SJCRH30 (cell line): ENCODE data around the gene IFITM2. TPM values are rescaled to one million over a fixed set of nuclear protein-coding genes. Genes with fewer than 3 reads are reported as not detected.

ENCODE experiments used
- DNase-seq, 2 experiments: peaks; one replicate each; pipeline ENCODE4 v3.0.0-alpha.2; 2015 to 2020
- H3K27ac ChIP-seq: fragments of 250-450 bp; sonication (Bioruptor Pico); 2 replicates; pipeline ENCODE4 v1.5.1; 2020; ENCODE audit warnings: mild to moderate bottlenecking, moderate library complexity
- H3K27me3 ChIP-seq: fragments of 250-450 bp; sonication (Bioruptor Pico); 2 replicates; pipeline ENCODE4 v1.5.1; 2020; ENCODE audit warnings: mild to moderate bottlenecking, moderate library complexity
- H3K36me3 ChIP-seq: fragments of 250-450 bp; sonication (Bioruptor Pico); 2 replicates; pipeline ENCODE4 v1.5.1; 2020; ENCODE audit warnings: mild to moderate bottlenecking, moderate library complexity
- H3K4me1 ChIP-seq: fragments of 250-450 bp; sonication (Bioruptor Pico); 2 replicates; pipeline ENCODE4 v1.5.1; 2020; ENCODE audit warnings: mild to moderate bottlenecking, moderate library complexity
- H3K4me3 ChIP-seq: fragments of 250-450 bp; sonication (Bioruptor Pico); 2 replicates; pipeline ENCODE4 v1.5.1; 2020; ENCODE audit warnings: mild to moderate bottlenecking, moderate library complexity
- H3K9me3 ChIP-seq: fragments of 250-450 bp; sonication (Bioruptor Pico); replicated peaks from 2 replicates; pipeline ENCODE4 v1.5.1; 2020; ENCODE audit warnings: mild to moderate bottlenecking, moderate library complexity
- total RNA-seq: library from RNA; depleted of rRNA; stranded (reverse); fragments of >200 nt; shearing (Covaris generic); gene quantifications from 2 replicates; pipeline ENCODE4 v1.2.3, GENCODE V29; 2014

Gene IFITM2
- total RNA-seq, 1 experiment from 2014 or later: 38.4 TPM

- Histone ChIP-seq H3K9me3 (no peaks in the 10 kb centered on the region), H3K27ac (no peak overlapping the region), H3K36me3 (no peaks in the 10 kb centered on the region), H3K4me3 (no peak overlapping the region), H3K4me1 (peaks cover 8% of the 10 kb centered on the region; the same call in 1 of the 2 replicates), H3K27me3 (no peaks in the 10 kb centered on the region)
- DNase-seq: no peak
Observed at GRCh38 chr11:294780-295179, 12.8 kb upstream of the IFITM2 start.

- peaks cover 14% of the 10 kb centered on the region; the same call in 1 of the 2 replicates for H3K4me1 ChIP-seq
- H3K36me3 ChIP-seq: no peaks in the 10 kb centered on the region
- no peak overlapping the region for H3K27ac ChIP-seq
- H3K4me3 ChIP-seq: no peak overlapping the region
- no peaks in the 10 kb centered on the region for H3K9me3 ChIP-seq
- DNase-seq: no peak
- no peaks in the 10 kb centered on the region for H3K27me3 ChIP-seq
Observed at GRCh38 chr11:295351-296170, 12.1 kb upstream of the IFITM2 start.

GRCh38 chr11:296171-297050 is 11.2 kb upstream of the IFITM2 start:
- no peaks in the 10 kb centered on the region for H3K27me3 ChIP-seq
- peaks cover 14% of the 10 kb centered on the region; the same call in 1 of the 2 replicates for H3K4me1 ChIP-seq
- H3K36me3 ChIP-seq: no peaks in the 10 kb centered on the region
- no peak for DNase-seq
- H3K9me3 ChIP-seq: no peaks in the 10 kb centered on the region
- no peak overlapping the region for H3K27ac ChIP-seq
- H3K4me3 ChIP-seq: no peak overlapping the region

- no peaks in the 10 kb centered on the region for H3K27me3 ChIP-seq
- no peak overlapping the region for H3K27ac ChIP-seq
- H3K9me3 ChIP-seq: no peaks in the 10 kb centered on the region
- no peak for DNase-seq
- peaks cover 14% of the 10 kb centered on the region; the same call in 1 of the 2 replicates for H3K4me1 ChIP-seq
- no peaks in the 10 kb centered on the region for H3K36me3 ChIP-seq
- no peak overlapping the region for H3K4me3 ChIP-seq
Observed at GRCh38 chr11:297051-297585, 10.5 kb upstream of the IFITM2 start.

- H3K4me1 ChIP-seq: peaks cover 14% of the 10 kb centered on the region; the same call in 1 of the 2 replicates
- H3K9me3 ChIP-seq: no peaks in the 10 kb centered on the region
- H3K27ac ChIP-seq: no peak overlapping the region
- H3K4me3 ChIP-seq: no peak overlapping the region
- no peaks in the 10 kb centered on the region for H3K36me3 ChIP-seq
- no peaks in the 10 kb centered on the region for H3K27me3 ChIP-seq
- peak; percentile 40 to 45 for DNase-seq
Observed at GRCh38 chr11:297586-298405, 9.8 kb upstream of the IFITM2 start.

- H3K27me3 ChIP-seq: no peaks in the 10 kb centered on the region
- no peak overlapping the region for H3K27ac ChIP-seq
- no peak overlapping the region for H3K4me3 ChIP-seq
- no peaks in the 10 kb centered on the region for H3K9me3 ChIP-seq
- no peaks in the 10 kb centered on the region for H3K36me3 ChIP-seq
- peaks cover 14% of the 10 kb centered on the region; the same call in 1 of the 2 replicates for H3K4me1 ChIP-seq
- no peak for DNase-seq
Observed at GRCh38 chr11:298406-299065, 9.1 kb upstream of the IFITM2 start.

GRCh38 chr11:299081-299891 is 8.3 kb upstream of the IFITM2 start, which contains the start of gene IFITM5:
Gene IFITM5 (minus strand): TSS chr11:299526. CDS start chr11:299490, 36 bp downstream.
- Histone ChIP-seq H3K9me3 (no peaks in the 10 kb centered on the region), H3K4me1 (peaks cover 14% of the 10 kb centered on the region; the same call in 1 of the 2 replicates), H3K36me3 (no peaks in the 10 kb centered on the region), H3K27ac (no peak within 1 kb of the TSS), H3K27me3 (no peaks in the 10 kb centered on the region), H3K4me3 (no peak within 1 kb of the TSS)
- no peak for DNase-seq

GRCh38 chr11:299951-300735 is 7.5 kb upstream of the IFITM2 start:
- Histone ChIP-seq H3K4me1 (peaks cover 14% of the 10 kb centered on the region; the same call in 1 of the 2 replicates), H3K27ac (no peak overlapping the region), H3K27me3 (no peaks in the 10 kb centered on the region), H3K9me3 (no peaks in the 10 kb centered on the region), H3K4me3 (no peak overlapping the region), H3K36me3 (no peaks in the 10 kb centered on the region)
- peak; percentile 87 to 88 for DNase-seq

- Histone ChIP-seq H3K27ac (no peak overlapping the region), H3K4me1 (peaks cover 15% of the 10 kb centered on the region), H3K9me3 (no peaks in the 10 kb centered on the region), H3K4me3 (no peak overlapping the region), H3K27me3 (no peaks in the 10 kb centered on the region), H3K36me3 (no peaks in the 10 kb centered on the region)
- DNase-seq: no peak
Observed at GRCh38 chr11:303363-303762, 4.3 kb upstream of the IFITM2 start.

GRCh38 chr11:304061-304506 is 3.5 kb upstream of the IFITM2 start:
- H3K36me3 ChIP-seq: no peaks in the 10 kb centered on the region
- peaks cover 15% of the 10 kb centered on the region for H3K4me1 ChIP-seq
- no peak overlapping the region for H3K4me3 ChIP-seq
- H3K27me3 ChIP-seq: no peaks in the 10 kb centered on the region
- H3K9me3 ChIP-seq: no peaks in the 10 kb centered on the region
- no peak overlapping the region for H3K27ac ChIP-seq
- no peak for DNase-seq

- Histone ChIP-seq H3K9me3 (no peaks in the 10 kb centered on the region), H3K4me1 (peaks cover 13% of the 10 kb centered on the region), H3K36me3 (no peaks in the 10 kb centered on the region), H3K4me3 (no peak overlapping the region), H3K27ac (no peak overlapping the region), H3K27me3 (no peaks in the 10 kb centered on the region)
- DNase-seq: peak in 1 of 2 experiments; percentile 63
Observed at GRCh38 chr11:304915-305843, 2.4 kb upstream of the IFITM2 start.

- H3K27me3 ChIP-seq: no peaks in the 10 kb centered on the region
- DNase-seq: no peak
- H3K9me3 ChIP-seq: no peaks in the 10 kb centered on the region
- H3K4me1 ChIP-seq: peaks cover 10% of the 10 kb centered on the region
- no peaks in the 10 kb centered on the region for H3K36me3 ChIP-seq
- H3K4me3 ChIP-seq: no peak overlapping the region
- no peak overlapping the region for H3K27ac ChIP-seq
Observed at GRCh38 chr11:305844-306211, 1.8 kb upstream of the IFITM2 start.
